Purkinje cell (primary cell): ENCODE data around the gene YBEY. TPM values are rescaled to one million over a fixed set of nuclear protein-coding genes. Genes with fewer than 3 reads are reported as not detected.

ENCODE experiments used
- polyA plus RNA-seq: library from polyadenylated mRNA; unstranded; fragments of >200 nt; fragmentation: Nextera tagmentation; gene quantifications from 2 replicates; pipeline ENCODE4 v1.2.1, GENCODE V29; 2014

The YBEY gene
- polyA plus RNA-seq = 7.6 and 9.4 TPM in 2 replicates

GRCh38 chr21:46285761-46286647 lies at the start of gene YBEY:
Gene YBEY (plus strand): TSS chr21:46286342. CDS start chr21:46286914, 572 bp downstream.

GRCh38 chr21:46285206-46285661 lies 908 bp upstream of the YBEY start, which contains the start of gene MCM3AP:
Gene MCM3AP (minus strand): TSS chr21:46285611. CDS start chr21:46285286, 325 bp downstream.

DNA sequence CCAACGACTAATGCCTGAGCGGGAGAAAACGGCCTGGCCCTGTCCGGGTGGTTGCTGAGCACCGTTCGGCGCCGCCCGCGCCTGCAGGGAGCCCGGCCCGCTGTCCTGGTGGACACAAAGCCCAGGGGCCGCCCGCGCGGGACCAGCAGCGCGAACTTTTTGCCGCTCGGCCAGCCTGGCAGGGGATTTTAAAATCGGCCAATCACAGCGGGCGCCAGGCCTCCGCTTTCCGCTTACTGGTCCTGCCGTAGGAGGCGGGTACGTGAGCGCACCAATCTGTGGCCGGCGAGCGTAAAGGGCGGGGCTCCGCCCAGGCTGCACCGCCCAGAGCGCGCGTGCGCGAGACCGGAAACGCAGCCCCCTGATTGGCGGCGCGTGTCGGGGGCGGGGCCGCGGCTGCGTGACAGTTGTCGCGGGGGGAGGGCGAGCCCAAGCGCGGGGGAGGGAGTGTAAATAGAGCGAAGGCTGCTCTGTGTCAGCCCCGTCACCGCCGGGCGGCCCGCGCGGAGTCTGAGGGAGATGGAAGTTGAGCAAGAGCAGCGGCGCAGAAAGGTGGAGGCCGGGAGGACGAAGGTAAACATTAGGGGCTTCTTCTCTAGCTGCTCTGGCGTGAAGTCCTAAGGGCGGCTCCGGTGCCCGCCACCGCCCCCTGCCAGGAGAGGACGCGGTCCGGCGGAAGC lies 37.7 kb downstream of the YBEY start, which contains the start of the genes C21orf58 and PCNT:
C21orf58 (minus strand) TSS at position 161 of the 680 bp plus-strand sequence. CDS start 1,132 bp downstream, outside the sequence.
PCNT (plus strand) TSS at position 447 of the 680 bp plus-strand sequence; CDS start at position 520, 73 bp downstream.

Other genes with a start within 250 kb of the YBEY start
- 0.32 TPM in 1 of 2 replicates, not detected in the other for gene COL6A2, start 188.2 kb upstream of the YBEY start, polyA plus RNA-seq
- gene FTCD, start 130.8 kb upstream of the YBEY start, polyA plus RNA-seq = not detected in 2 replicates
- gene SPATC1L, start 101.9 kb upstream of the YBEY start, polyA plus RNA-seq = not detected in 2 replicates
- 1.9 and 2.4 TPM in 2 replicates for gene LSS, start 57.6 kb upstream of the YBEY start, polyA plus RNA-seq
- gene MCM3AP, start 731 bp upstream of the YBEY start, polyA plus RNA-seq = 9.7 and 10.8 TPM in 2 replicates
- 0.22 and 2.3 TPM in 2 replicates for gene C21orf58, start 37.5 kb downstream of the YBEY start, polyA plus RNA-seq
- gene PCNT, start 37.8 kb downstream of the YBEY start, polyA plus RNA-seq = 4.5 and 5.9 TPM in 2 replicates
- 8.5 and 9.5 TPM in 2 replicates for gene DIP2A, start 172.5 kb downstream of the YBEY start, polyA plus RNA-seq